GM13977 (cell line): Measurements from ENCODE around the gene NUBPL.
A peak's percentile ranks its signal among the peaks of the same experiment; 100 is the strongest.

Experiments
- DNase-seq: peaks from one replicate; pipeline ENCODE4 v3.0.0; 2012; ENCODE audit warnings: low spot score
- CTCF ChIP-seq: IDR thresholded peaks from 2 replicates; pipeline ENCODE4 v1.5.1; 2012; ENCODE audit warnings: mild to moderate bottlenecking, control low read depth; ENCODE audit not compliant: insufficient read depth; ENCODE audit errors: extremely low read depth, missing control alignments
- in situ Hi-C: fragments of 300-500 bp; cut with MboI; formaldehyde crosslinking; loops from one replicate; pipeline ENCODE4 v1.12.0; 2022; ENCODE audit warnings: low sequenced_read_pairs, low pct_unique_long_range_greater_than_20kb, mixed read lengths, inconsistent platforms; ENCODE audit not compliant: unreplicated experiment

NUBPL gene

GRCh38 chr14:31541702-31542101 is 19.5 kb upstream of the NUBPL start:
- no peak for DNase-seq
- TF ChIP-seq CTCF = no peak
- in situ Hi-C loops = no loop called here

- peak; percentile 29 for TF ChIP-seq CTCF
- in situ Hi-C loops = no loop called here
- no peak for DNase-seq
Observed at GRCh38 chr14:31543969-31544799, 17.0 kb upstream of the NUBPL start.

GRCh38 chr14:31544816-31545215 is 16.4 kb upstream of the NUBPL start:
- in situ Hi-C loops = no loop called here
- no peak for DNase-seq
- TF ChIP-seq CTCF = no peak

GRCh38 chr14:31545328-31545727 is 15.9 kb upstream of the NUBPL start:
- TF ChIP-seq CTCF = no peak
- in situ Hi-C loops = no loop called here

GRCh38 chr14:31549817-31550216 is 11.4 kb upstream of the NUBPL start:
- in situ Hi-C loops = no loop called here

More at GRCh38 chr14:31545328-31545727, 15.9 kb upstream of the NUBPL start:
- no peak for DNase-seq

GRCh38 chr14:31550589-31550988 is 10.6 kb upstream of the NUBPL start:
- no peak for DNase-seq
- no peak for TF ChIP-seq CTCF
- in situ Hi-C loops = no loop called here

More at GRCh38 chr14:31549817-31550216, 11.4 kb upstream of the NUBPL start:
- TF ChIP-seq CTCF = no peak
- no peak for DNase-seq
